NCI-H187 treated with DMSO at 0.1 percent for 48 hours (cell line): ENCODE results near the gene PATL2.
"Not testable (repeated sequence)": the region's sequence is repeated elsewhere in the genome, so short reads cannot be mapped to it uniquely, and the experiment has no call there.

Experiments
- DNase-seq: peaks from one replicate; lab custom pipeline; 2025; lab: John Stamatoyannopoulos, UW

Gene PATL2

DNA sequence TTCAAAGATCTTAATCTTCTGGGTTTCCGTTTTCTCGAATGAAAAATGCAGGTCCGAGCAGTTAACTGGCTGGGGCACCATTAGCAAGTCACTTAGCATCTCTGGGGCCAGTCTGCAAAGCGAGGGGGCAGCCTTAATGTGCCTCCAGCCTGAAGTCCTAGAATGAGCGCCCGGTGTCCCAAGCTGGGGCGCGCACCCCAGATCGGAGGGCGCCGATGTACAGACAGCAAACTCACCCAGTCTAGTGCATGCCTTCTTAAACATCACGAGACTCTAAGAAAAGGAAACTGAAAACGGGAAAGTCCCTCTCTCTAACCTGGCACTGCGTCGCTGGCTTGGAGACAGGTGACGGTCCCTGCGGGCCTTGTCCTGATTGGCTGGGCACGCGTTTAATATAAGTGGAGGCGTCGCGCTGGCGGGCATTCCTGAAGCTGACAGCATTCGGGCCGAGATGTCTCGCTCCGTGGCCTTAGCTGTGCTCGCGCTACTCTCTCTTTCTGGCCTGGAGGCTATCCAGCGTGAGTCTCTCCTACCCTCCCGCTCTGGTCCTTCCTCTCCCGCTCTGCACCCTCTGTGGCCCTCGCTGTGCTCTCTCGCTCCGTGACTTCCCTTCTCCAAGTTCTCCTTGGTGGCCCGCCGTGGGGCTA is at the start of gene PATL2, which contains the start of gene B2M:
Gene PATL2, minus strand, starts transcription at position 228 of the 647 bp plus-strand sequence. CDS start 34,833 bp downstream, outside the sequence.
Gene B2M, plus strand, starts transcription at position 422 of the 647 bp plus-strand sequence. Its CDS starts 30 bp downstream, at position 452.
- DNase-seq = peak; percentile 59

DNA sequence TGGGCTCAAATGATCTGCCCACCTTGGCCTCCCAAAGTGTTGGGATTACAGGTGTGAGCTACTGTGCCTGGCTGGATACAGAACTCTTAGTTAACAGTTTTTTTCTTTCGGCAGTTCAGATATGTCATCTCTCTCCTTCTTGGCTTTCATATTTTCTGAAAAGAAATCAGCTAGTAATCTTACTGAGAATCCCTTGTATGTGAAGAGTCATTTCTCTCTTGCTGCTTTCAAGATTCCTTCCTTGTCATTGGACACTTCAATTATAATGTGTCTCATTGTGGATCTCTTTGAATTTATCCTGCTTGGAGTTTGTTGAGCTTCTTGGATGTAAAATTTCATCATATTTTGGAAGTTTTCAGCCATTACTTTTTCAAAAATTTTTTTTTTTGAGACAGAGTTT is 42.2 kb upstream of the PATL2 start:
- no peak for DNase-seq

DNA sequence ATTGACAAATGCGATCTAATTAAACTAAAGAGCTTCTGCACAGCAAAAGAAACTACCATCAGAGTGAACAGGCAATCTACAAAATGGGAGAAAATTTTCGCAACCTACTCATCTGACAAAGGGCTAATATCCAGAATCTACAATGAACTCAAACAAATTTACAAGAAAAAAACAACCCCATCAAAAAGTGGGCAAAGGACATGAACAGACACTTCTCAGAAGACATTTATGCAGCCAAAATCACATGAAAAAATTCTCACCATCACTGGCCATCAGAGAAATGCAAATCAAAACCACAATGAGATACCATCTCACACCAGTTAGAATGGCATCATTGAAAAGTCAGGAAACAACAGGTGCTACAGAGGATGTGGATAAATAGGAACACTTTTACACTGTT is 32.3 kb upstream of the PATL2 start:
- DNase-seq = not testable (repeated sequence)

DNA sequence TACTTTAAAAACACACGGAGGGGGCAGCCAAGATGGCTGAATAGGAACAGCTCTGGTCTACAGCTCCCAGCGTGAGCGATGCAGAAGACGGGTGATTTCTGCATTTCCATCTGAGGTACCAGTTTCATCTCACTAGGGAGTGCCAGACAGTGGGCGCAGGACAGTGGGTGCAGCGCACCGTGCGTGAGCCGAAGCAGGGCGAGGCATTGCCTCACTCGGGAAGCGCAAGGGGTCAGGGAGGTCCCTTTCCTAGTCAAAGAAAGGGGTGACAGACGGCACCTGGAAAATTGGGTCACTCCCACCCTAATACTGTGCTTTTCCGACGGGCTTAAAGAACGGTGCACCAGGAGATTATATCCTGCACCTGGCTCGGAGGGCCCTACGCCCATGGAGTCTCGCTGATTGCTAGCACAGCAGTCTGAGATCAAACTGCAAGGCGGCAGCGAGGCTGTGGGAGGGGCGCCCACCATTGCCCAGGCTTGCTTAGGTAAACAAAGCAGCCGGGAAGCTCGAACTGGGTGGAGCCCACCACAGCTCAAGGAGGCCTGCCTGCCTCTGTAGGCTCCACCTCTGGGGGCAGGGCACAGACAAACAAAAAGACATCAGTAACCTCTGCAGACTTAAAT is 28.2 kb upstream of the PATL2 start:
- not testable (repeated sequence) for DNase-seq

DNA sequence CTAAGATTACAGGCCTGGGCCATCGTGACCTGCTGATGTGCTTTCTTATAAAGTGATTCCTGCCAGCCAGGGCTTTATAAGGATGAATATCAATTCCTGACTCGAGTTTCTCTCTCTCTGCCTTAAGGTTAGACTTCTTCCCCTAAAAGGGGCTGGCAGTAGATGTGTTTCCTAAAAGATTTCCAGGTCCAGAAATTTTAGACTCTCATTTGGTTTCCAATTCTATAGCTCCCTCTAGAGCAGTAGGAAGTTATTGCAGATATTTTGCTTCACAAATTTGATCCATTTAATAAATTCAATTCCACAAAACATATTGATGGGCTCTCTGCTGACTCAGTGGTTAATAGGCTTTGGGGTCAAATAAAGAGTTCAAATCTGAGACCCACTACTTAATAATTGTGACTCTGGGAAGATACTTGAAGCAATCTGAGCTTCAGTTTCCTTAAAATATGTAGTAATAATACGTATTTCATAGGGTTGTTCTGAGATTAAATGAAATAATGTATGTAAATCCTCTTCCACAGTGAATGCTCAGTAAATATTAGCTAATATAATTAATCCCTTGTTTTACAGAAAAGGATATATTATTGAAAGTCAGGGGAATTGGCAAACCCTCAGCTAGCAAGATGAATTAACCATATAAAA is 27.3 kb upstream of the PATL2 start:
- DNase-seq = no peak

DNA sequence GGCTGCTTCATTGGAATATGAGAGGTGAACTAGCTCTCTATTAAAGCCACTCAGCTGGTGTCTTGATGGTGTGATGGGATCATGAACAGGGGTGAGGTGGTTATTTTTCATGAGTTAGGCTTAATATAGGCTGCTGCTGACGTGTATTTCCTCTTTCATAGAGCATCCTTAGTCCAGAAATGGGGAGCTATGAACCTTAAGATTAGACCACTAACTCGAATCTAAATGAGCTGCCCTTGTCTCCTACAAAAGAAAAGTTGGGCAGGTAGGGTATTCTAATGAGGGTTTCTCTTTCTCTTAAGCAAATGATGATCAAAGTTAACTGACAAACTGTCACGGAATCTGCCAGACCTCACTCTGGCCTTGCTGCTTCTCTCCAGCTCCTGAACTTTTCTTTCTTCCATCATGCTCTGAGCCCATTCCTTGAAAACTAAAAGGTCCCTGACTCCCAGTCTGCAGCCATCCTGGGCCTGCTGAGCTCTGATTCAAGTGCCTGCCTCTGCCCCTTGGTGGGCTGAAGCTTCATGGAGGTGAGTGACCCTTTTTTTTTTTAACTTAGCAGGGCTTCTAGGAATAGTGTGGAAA is 25.1 kb upstream of the PATL2 start, which contains the start of gene TRIM69:
Gene TRIM69, plus strand, starts transcription at position 348 of the 585 bp plus-strand sequence. Its CDS starts 177 bp downstream, at position 525.
- no peak for DNase-seq

DNA sequence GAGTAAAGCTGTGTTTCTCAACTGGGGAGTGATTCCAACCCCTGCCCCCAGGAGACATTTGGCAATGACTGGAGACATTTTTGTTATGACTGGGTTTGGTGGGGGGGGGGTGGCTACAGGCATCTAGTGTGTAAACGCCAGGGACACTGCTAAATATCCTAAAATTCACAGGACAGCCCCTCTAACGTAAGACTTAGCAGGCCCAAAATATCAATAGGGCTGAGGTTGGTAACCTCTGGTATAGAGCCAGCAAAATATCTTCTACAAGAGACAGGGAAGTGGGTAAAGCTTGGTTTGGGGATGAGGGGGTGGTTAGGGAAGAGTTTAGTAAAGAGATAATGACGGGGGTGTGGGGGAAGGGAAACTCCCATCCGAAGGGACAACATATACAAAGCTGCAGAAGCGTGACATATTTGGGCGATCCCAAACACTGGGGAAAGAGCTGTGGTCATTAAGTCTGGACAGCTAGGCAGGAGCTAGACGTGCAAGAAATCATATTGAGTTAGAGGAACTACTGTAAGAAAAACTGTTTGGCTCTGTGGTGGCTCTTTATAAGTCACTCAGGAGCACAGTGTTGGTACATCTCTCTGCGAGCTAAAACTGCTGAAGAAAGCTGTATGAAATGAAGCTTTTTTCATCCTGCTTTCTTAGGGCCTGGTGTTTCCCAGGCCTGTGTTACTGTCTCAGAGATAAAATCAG is 24.5 kb upstream of the PATL2 start:
- no peak for DNase-seq

DNA sequence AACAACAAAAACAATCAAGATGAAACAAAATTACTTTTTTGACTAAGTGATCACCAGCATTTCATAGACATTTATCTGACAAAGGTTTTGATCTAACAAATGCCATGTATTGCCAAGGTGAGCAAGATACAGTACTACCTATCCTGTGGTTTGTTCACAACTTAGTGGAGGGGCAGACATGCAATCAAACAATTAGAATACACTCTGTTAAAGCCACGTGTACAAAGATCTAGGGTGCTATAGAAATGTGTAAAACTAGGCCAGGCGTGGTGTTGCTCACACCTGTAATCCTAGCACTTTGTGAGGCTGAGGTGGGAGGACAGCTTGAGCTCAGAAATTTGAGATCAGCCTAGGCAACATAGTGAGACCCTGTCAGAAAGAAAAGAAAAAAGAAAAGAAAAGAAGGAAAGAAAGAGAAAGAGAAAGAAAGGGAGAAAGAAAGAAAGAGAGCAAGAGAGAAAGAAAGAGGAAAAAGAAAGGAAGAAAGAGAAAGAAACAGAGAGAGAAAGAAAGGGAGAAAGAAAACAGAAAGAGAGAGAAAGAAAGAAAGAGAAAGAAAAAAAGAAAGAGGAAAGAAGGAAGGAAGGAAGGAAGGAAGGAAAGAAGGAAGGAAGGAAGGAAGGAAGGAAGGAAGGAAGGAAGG is 23.8 kb upstream of the PATL2 start:
- DNase-seq = no peak

DNA sequence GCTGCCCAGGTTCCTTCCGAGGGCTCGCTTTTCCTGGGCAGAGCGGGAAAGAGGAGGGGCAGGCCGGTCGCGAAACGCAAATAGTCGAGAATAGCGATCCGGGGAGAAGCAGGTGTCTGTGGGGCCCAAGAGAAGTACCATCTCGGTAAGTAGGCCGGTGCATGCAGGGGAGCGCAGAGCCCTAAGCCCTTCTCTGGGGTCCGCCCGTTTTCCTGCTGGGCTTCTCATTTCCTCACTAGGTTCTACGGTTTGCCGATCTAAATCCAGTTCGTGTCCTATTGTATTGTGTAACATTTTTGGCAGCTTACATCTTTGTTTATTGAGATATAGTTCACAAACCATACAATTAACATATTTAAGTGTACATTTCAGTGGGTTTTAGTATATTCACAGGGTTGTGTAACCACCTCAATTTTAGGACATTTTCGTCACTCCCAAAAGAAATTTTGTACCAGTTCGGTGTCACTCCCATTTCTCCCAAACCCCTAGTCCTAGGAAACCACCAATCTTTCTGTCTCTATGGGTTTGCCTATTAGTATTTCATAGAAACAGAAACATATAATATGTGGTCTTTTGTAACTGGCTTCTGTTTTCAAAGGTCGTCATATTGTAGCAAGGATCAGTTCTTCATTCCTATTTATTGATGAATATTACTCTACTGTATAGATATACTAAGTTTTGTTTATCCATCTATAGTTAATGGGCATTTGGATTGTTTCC is 18.4 kb upstream of the PATL2 start:
- no peak for DNase-seq

DNA sequence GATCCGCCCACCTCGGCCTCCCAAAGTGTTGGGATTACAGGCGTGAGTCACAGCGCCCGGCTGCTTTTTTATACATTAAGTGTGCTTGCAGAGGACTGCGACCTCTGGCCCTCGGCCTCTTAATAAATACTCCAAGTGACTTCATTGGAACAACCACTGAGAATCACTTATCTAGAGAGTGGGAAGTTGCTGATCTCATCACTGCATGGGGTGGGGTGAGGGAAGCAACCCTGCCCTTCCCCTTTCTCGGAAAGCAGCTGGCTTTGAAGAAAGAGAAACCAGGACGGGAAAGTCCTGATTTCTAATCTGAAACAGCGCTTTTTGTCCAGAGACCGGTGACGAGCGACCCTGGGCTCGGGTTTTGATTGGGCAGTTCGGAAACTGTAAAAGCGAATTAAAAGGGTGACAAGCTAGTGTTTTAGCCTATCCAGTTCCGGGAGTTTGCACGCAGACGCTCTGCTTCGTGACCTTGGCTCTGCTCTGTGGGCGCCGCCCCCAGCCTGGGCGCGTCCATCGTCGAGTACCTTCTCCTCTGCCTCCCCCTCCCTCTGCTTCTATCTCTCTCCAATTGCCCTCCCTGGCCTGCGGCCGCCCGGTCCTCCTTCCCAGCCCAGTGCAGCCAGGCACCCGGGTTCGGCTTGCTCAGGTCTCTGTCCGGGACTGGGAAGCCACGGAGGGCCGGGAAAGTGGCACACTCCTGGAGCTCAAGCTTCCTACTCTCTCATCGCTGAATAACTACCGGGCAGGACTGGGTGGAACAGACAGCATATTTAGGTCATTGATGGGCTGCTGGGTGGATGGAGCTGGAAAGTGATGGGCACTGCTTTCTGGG is 17.7 kb upstream of the PATL2 start:
- DNase-seq = peak; percentile 60

DNA sequence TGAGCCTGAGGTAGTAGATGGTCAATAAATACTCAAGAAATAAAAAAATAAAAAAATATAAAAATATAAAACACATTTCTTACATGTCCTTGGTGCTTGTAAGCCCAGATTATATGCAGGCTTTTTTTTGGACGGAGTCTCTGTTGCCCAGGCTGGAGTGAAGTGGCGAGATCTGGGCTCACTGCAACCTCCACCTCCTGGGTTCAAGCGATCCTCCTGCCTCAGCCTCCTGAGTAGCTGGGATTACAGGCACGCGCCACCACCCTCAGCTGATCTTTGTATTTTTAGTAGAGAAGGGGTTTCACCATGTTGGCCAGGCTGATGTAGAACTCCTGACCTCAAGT is 17.1 kb upstream of the PATL2 start:
- not testable (repeated sequence) for DNase-seq

DNA sequence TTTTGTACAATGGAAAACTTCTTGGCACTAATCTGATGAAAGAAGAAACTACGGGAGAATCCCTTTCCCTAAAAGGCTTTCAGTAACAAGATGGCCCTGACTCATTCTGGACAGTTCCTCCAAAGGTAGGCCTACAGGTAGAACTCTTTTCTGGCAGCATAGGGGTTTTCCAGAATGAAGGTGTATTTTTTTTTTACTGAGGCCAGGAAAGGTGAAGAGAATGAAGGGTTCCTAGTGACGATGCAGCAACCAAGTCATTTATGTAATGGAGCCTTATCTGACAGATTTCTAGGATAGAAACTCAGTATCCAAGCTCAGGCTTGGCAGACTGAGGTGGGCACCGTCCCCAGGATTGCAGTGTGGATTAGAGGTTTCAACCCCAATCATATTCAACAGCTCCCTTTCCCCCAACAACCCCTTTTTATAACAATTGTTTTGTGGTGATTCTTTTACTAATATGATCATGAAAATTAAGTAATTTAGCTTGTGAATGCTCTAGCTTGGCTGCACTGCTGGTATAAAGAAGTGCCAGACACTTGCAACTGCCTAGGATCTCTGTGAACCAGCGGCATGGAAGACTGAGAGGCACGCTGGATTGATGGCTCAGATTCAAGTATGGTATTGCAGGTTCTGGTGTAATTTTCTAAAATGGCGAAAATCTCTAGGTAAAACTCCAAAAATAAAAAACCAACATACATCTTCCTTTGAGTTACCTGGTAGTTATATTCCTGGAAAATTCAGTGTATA is 16.5 kb upstream of the PATL2 start:
- no peak for DNase-seq

DNA sequence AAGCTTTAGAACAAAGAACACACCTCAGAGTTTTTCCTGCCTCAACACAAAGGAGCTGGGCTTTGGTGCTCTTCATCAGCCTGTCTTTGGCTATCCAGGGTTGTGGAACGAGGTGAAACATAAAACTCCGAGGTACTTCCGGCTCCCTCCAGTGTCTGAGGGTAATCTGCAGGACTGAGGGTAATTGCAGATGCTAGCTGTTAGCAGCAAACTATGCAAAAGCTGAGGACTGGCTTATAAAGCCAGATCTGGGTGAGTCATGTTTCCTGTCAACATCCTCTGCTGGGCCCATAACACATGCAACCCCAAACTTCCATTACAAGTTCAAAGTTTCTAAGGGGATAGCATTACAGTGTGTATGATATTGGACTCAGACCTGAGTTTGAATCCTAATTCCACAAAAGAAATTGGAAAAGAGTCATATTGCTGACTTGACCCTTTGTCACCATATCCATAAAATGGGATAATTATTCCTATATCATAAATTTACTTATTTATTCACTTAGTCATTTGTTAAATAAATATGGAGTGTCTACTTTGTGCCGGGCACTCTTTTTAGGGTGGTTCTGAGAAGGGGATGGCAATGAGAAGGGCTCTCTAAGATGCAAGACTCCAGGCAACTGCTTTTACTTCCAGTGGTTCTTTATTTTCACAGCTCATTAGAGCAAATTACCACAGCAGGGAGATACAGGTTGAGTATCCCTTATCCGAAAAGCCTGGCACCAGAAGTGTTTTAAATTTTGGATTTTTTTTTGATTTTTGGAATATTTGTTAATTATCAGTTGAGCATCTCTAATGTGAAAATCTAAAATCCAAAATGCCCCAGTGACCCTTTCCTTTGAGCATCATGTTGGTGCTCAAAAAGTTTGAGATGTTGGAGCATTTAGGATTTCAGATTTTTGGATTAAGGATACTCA is 15.7 kb upstream of the PATL2 start:
- DNase-seq = no peak

DNA sequence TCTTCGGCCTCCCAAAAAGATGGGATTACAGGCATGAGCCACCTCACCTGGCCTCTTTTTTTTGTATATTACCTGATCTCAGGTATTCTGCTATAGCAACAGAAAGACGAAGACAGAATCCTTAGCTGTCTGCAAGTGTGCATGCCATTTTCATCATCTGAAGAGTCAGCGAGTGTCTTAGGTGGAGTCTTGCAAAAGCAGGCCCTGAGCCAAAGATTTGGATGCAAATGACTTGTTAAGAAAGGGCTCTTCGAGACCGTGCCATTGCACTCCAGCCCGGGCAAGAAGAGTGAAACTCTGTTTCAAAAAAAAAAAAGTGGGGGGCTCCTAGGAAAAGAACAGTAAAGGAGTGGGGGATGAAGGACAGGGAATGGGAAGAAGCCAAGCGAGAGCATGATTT is 15.0 kb upstream of the PATL2 start:
- DNase-seq = no peak

DNA sequence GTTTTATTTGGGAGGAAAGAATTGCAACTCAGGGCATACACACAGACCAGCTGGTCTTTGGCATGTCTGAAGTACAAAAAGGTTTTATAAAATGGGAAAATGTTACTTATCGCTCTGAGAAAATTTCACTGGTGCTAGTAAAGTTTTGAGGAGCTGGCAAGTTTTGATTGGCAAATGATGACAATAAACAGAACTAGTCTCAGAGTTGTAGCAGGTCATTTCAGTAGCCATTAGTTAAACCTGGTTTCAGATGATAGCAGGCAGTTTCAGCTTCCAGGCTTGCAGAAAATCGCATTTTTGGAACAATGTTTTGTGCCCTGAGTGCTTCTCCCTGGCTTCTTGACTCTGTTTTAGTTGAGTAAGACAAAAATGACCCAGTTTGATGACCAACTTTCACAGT is 10.9 kb upstream of the PATL2 start:
- no peak for DNase-seq

DNA sequence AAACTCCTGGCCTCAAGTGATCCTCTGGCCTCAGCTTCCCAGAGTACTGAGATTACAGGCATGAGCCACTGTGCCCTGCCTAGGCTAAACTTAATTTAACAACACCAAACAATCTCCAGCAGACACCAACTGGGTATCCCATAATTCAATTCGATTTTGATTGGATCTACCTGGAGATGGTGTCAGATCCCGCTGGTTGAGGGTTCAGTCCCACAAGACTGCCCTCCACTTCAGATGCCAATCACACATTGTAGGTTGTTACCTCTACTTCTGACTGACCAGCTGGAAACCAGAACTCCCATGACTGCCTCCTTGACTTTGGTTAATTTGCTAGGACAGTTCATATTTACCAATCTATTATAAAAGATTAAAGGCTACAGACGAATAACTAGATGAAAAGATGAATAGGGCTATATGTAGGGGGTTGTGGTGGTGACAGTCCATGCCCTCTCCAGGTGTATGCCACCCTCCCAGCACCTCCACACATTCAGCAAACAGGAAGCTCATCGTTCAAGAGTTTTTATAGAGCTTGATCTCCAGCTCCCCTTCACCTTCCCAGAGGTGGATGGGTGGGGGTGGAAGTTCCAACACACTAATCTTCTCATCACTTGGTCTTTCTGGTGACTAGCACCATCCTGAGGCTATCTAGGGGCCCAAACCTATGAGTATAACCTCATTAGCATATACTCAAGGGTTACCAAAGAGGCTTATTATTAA is 9.5 kb upstream of the PATL2 start:
- no peak for DNase-seq

DNA sequence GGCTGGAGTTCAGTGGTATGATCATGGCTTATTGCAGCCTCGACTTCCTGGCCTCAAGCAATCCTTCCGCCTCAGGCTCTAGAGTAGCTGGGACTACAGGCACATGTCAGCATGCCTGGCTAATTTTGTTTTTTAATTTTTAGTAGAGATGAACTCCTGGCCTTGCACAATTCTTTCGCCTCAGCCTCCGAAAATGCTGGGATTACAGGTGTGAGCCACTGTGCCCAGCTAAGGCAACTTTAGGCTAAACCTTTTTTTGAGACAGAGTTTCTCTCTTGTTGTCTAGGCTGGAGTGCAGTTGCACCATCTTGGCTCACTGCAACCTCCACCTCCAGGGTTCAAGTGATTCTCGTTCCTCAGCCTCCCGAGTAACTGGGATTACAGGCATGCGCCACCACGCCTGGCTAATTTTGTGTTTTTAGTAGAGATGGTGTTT is 8.9 kb upstream of the PATL2 start:
- DNase-seq = not testable (repeated sequence)
